Hippocampal formation (tissue), 2 donors: Measurements from ENCODE around the gene SWAP70.

Source experiments
- DNase-seq, 2 donors: peaks; one replicate each; lab custom pipeline; 2025; lab: John Stamatoyannopoulos, UW

The SWAP70 gene

GRCh38 chr11:9651899-9652748 is 11.8 kb upstream of the SWAP70 start:
- no peak for DNase-seq

- no peak for DNase-seq
Observed at GRCh38 chr11:9653871-9654270, 10.0 kb upstream of the SWAP70 start.

DNA sequence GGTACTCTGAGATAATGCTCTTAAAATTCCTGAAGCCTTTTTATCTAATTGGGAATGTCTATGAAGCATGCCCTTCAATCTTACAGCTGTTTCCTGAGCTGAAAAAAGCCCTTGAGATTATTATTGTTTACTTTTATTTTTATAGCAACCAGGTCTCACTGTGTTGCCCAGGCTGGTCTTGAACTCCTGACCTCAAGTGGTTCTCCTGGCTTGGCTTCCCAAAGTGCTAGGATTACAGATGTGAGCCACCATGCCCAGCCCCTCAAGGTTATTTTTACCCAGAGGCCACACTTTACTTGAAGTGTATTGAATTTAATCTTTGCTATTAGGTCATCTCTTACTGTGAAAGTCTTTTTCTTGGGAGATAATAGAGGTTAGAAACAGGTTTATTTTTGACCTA is 7.0 kb upstream of the SWAP70 start:
- no peak for DNase-seq

GRCh38 chr11:9657531-9657930 is 6.3 kb upstream of the SWAP70 start:
- no peak for DNase-seq

DNA sequence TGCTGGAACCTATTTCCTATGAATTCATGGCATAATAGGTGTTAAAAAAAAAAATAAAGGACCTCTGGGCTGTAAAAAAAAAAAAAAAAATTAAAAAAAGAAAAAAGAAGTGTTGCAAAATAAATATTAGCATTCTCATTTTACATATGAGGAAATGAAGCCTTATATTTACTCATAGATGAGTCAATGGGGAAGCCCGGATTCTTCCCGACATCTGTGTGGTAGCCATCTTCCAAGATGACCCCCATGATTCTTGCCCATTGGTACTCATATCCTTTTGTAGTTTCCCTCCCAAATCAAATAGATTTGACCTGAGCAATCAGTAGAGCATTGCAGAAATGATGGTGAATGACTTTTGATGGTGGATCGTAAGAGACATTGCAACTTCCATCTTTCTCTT is 3.0 kb upstream of the SWAP70 start:
- no peak for DNase-seq

GRCh38 chr11:9662273-9662672 is 1.6 kb upstream of the SWAP70 start:
- DNase-seq: no peak

DNA sequence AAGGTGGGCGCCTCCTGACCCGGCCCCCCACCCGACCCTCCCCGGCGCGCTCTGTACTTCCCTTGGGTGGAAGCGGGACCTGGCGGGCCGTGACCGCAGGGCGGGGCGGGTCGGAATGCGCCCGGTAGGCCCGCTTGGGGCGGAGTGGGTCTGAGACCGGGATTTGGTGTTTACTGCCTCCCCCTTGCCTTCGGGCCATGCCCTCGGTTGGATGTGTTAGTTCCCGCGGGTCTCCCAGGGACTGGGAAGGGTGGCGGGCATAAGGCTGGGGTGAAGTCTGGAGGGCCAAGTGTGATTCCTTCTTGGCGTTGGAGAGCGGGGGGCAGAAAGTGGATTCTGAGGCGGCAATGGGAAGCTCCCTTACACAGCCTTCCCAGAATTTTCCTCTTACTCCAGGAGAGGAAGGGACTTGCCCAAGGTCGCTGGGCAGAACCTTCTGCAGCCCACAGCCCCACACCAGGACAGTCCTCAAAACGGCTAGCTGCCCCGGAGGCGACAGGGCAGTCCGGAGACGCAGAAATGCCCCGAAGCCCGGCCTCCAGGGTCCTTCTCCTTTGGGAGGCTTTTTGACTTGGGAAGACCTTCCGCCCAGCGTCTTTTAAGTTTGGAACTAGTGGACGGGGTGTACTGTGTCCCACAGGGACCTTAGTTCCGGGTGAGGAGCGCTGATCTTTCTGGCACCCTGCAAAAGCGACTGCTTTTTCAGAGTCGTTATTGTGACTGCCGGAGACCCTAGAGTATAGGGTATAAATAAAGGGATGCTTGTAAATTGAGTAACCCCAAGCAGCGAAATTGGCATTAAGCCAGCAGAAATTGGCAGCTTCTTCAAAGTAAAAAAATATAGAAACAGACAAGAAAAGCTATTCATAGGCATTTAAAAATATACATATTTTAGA is 647 bp downstream of the SWAP70 start:
- DNase-seq: peak in 1 of 2 donors; percentile 49

GRCh38 chr11:9665749-9666148 is 1.9 kb downstream of the SWAP70 start:
- no peak for DNase-seq

DNA sequence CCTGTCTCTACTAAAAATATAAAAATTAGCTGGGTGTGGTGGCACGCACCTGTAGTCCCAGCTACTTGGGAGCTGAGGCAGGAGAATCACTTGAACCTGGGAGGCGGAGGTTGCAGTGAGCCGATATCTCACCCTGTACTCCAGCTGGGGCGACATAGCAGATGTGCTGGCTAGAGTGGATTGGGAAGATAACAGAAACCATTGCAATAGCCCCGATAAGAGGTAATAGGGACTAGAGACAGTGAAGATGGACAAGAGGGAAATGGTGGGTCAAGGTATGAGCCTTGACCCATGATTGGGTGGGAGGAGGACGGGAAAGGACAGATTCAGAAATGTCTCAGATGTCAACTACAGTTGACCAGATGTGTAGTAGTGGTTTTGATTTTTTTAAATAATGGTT is 6.1 kb downstream of the SWAP70 start:
- DNase-seq: no peak

DNA sequence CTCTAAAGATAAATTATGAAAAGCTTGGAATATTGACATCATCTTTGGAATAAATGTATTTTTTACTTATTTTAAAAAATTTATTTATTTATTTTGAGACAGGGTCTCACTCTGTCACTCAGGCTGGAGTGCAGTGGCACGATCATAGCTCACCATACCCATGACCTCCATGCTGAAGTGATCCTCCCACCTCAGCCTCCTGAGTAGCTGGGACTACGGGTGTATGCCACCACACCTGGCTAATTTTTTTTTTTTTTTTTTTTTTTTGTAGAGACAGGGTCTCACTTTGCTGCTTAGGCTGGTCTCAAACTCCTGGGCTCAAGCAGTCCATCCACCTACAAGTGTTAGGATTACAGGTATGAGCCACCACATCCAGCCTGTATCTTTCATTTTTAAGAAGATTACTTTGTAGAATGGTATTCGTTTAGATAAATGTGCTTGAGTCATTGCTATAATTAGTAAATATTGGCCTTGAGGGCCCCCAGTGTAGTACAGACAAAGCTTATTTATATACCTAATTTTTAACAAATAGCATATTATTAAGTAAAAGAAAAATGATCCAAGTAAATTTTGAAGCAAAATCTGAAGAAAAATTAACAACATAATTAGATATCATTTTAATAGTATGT is 8.5 kb downstream of the SWAP70 start:
- no peak for DNase-seq

DNA sequence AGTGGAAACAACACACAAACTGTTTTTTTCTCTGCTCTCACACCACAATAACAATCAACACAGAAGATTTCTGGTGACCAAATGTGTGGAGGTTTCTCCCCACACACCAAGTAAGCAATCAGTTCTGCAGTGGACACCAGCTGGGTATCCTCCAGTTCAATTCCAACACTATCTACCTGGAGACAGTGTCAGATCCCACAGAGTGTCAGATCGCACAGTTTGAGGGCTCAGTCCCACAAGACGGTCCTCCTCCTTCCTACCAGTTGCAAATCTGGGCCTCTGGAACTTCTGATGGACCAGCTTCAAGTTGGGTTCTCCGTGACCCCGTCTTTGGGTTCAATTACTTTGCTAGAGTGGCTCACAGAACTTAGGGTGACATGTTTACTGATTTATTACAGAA is 9.0 kb downstream of the SWAP70 start:
- DNase-seq: no peak

DNA sequence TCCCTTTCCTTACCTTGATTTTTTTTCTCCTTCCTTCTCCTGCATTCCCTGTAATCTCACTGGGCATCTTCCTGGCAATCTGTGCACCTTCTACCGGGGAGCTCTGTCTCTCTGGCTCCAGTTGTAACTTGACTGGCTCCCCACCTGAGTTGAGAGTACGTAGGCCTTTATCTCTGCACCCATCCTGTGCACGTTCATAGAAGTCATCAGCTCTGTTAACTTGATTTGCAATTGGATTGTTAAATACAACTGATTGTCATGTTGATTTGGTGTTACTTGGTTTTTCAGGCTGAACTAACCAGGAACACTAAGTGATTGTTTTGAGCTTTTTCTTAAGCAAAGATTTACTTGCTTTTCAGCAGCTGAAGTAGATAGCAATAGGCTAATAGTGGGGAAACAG is 11.8 kb downstream of the SWAP70 start:
- no peak for DNase-seq

- no peak for DNase-seq
Observed at GRCh38 chr11:9677951-9678350, 14.1 kb downstream of the SWAP70 start.

DNA sequence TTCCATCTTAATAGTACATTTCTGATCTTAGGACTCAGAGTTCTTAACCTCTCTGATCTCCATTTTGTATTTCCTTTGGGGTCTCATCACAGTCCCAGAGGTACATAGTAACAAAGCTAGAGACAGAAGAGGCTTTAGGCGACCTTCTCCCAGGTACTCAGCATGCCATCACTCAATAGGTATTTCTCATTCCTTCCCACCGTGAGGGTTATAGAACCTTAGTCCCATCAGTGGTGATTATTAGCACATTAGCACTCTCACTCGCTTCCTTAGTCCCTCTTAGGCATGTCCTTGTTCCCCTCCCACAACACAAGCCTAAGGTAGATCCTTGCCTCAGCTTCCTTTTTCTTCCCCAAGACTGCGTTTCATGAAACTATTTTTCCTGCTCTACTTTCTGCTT is 14.7 kb downstream of the SWAP70 start:
- no peak for DNase-seq

GRCh38 chr11:9680028-9680427 is 16.2 kb downstream of the SWAP70 start:
- no peak for DNase-seq

GRCh38 chr11:9681583-9682372 is 17.9 kb downstream of the SWAP70 start:
- no peak for DNase-seq

GRCh38 chr11:9687711-9688477 is 24.0 kb downstream of the SWAP70 start:
- no peak for DNase-seq

GRCh38 chr11:9688716-9689511 is 25.0 kb downstream of the SWAP70 start:
- DNase-seq: peak; percentile 41 to 95

DNA sequence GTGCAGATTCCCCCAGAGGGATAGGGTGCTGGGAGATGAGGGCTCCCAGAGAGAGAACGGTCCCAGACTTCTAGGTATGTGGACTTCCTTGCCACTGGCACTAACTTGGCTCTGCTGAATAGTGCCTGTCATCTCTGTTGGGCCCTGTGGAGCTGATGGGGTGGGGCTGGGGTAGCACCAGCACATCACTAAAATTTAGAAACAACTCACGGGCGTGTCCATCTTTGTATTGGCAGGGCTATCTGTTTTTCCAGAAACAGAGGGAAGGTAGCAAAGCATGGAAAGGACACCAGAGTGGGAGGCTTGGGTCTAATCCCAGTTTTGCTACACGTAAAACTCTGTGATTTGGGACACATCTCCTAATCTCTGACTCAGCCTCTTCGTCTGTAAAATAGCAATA is 25.8 kb downstream of the SWAP70 start:
- DNase-seq: peak in 1 of 2 donors; percentile 41

- DNase-seq: no peak
Observed at GRCh38 chr11:9691865-9692264, 28.0 kb downstream of the SWAP70 start.
